ENCODE data around the gene P2RY12. TPM values are rescaled to one million over a fixed set of nuclear protein-coding genes. Genes with fewer than 3 reads are reported as not detected.

Gene P2RY12
- total RNA-seq, 1 experiment from 2014 or later: not detected

DNA sequence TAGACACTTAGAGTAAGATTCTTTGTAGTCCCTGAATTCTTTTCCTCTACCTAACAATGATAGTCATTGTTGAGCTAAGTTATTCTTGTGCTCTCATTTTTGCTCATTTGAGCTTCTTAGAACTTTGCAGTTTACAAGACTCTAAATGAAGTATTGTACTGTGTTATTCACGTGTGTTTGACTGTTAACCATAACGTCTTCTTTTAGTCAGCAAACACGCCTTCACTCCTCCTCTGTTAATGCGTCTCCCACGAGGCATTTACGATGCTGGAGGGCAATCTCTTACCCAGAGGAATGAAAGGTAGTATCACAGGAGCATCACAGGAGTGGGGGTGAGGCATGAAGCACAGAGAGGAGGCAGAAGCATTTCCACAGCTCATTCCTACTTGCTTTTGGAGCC is 91.4 kb downstream of the P2RY12 start:
- Histone ChIP-seq H3K27me3 (replicated peaks; ENCODE audit: control insufficient read depth, insufficient read depth, low read length) (no peaks in the 10 kb centered on the region), H3K36me3 (ENCODE audit: control insufficient read depth, insufficient read depth, low read length) (no peaks in the 10 kb centered on the region), H3K4me1 (peaks cover 5% of the 10 kb centered on the region; the same call in 1 of the 2 replicates), H3K9me3 (no peaks in the 10 kb centered on the region), H3K4me3 (ENCODE audit: low read depth, low read length) (no peak overlapping the region)
- H3K36me3 Mint-ChIP-seq (ENCODE audit: insufficient read depth, unreplicated experiment): no peaks in the 10 kb centered on the region
- no peak overlapping the region for H3K27ac Mint-ChIP-seq (ENCODE audit: unreplicated experiment)
- BruUV-seq (replicated peaks): no TSS peak
- ChIA-PET POLR2A (no interaction called here), CTCF (interaction anchor here (0.6 to 1.1 kb wide), 2 partner anchors 15 to 1542 kb away, joined by 3 to 7 read pairs; partner anchors contain the start of gene P2RY1)
- H3K27me3 Mint-ChIP-seq (ENCODE audit: insufficient read depth, unreplicated experiment): no peaks in the 10 kb centered on the region
- H3K4me1 Mint-ChIP-seq (ENCODE audit: low read depth, unreplicated experiment): no peaks in the 10 kb centered on the region
- DNase-seq: peak in 1 of 2 experiments; percentile 35
- intact Hi-C loops (cut with micrococcal nuclease; ENCODE audit: unreplicated experiment): loop anchor here (5.0 kb wide), 1 partner anchor 544 kb away; no protein-coding TSS in a partner anchor
- no peaks in the 10 kb centered on the region for H3K9me3 Mint-ChIP-seq (ENCODE audit: unreplicated experiment)
- no peak overlapping the region for H3K4me3 Mint-ChIP-seq (ENCODE audit: unreplicated experiment)
- TF ChIP-seq, protein P1, sequence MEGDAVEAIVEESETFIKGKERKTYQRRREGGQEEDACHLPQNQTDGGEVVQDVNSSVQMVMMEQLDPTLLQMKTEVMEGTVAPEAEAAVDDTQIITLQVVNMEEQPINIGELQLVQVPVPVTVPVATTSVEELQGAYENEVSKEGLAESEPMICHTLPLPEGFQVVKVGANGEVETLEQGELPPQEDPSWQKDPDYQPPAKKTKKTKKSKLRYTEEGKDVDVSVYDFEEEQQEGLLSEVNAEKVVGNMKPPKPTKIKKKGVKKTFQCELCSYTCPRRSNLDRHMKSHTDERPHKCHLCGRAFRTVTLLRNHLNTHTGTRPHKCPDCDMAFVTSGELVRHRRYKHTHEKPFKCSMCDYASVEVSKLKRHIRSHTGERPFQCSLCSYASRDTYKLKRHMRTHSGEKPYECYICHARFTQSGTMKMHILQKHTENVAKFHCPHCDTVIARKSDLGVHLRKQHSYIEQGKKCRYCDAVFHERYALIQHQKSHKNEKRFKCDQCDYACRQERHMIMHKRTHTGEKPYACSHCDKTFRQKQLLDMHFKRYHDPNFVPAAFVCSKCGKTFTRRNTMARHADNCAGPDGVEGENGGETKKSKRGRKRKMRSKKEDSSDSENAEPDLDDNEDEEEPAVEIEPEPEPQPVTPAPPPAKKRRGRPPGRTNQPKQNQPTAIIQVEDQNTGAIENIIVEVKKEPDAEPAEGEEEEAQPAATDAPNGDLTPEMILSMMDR (IDR thresholded peaks at IDR 0.05; ENCODE audit: insufficient read depth in 1 of 2, low read depth in 1 of 2, low read length in 1 of 2, severe bottlenecking in 1 of 2, unreplicated experiment in 1 of 2): no peak

DNA sequence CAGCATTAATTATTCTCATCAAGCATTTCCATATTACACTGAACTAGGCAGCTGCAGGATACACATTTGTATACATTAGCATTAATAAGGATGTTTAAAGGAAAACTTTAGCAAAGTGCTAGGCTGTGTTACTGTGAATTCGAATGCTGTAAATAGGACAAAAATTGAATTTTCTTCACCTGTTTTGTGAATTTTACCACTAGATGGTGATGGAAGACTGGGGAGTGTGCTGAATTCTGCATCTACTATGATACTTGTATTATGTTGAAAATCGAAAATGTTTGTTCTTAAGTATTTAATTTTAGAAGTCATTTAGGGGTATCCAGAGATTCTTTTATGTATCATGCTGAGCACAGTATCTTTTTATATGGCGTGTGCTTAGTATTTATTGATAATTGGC is 93.9 kb downstream of the P2RY12 start:
- no peaks in the 10 kb centered on the region for H3K36me3 ChIP-seq (ENCODE audit: control insufficient read depth, insufficient read depth, low read length)
- no peaks in the 10 kb centered on the region for H3K27me3 Mint-ChIP-seq (ENCODE audit: insufficient read depth, unreplicated experiment)
- H3K4me1 ChIP-seq: peaks cover 5% of the 10 kb centered on the region; the same call in 1 of the 2 replicates
- H3K4me3 Mint-ChIP-seq (ENCODE audit: unreplicated experiment): no peak overlapping the region
- H3K4me3 ChIP-seq (ENCODE audit: low read depth, low read length): no peak overlapping the region
- H3K27ac Mint-ChIP-seq (ENCODE audit: unreplicated experiment): no peak overlapping the region
- no peaks in the 10 kb centered on the region for H3K4me1 Mint-ChIP-seq (ENCODE audit: low read depth, unreplicated experiment)
- no peaks in the 10 kb centered on the region for H3K27me3 ChIP-seq (replicated peaks; ENCODE audit: control insufficient read depth, insufficient read depth, low read length)
- intact Hi-C loops (cut with micrococcal nuclease; ENCODE audit: unreplicated experiment): loop anchor here (1.0 to 5.0 kb wide), 4 partner anchors 15 to 628 kb away; no protein-coding TSS in a partner anchor
- TF ChIP-seq, protein P1 (IDR thresholded peaks at IDR 0.05; ENCODE audit: insufficient read depth in 1 of 2, low read depth in 1 of 2, low read length in 1 of 2, severe bottlenecking in 1 of 2, unreplicated experiment in 1 of 2): peak in 1 of 2 experiments; percentile 26
- no TSS peak for BruUV-seq (replicated peaks)
- ChIA-PET CTCF (no interaction called here), POLR2A (no interaction called here)
- H3K9me3 ChIP-seq: no peaks in the 10 kb centered on the region
- H3K36me3 Mint-ChIP-seq (ENCODE audit: insufficient read depth, unreplicated experiment): no peaks in the 10 kb centered on the region
- no peak for DNase-seq
- H3K9me3 Mint-ChIP-seq (ENCODE audit: unreplicated experiment): no peaks in the 10 kb centered on the region

DNA sequence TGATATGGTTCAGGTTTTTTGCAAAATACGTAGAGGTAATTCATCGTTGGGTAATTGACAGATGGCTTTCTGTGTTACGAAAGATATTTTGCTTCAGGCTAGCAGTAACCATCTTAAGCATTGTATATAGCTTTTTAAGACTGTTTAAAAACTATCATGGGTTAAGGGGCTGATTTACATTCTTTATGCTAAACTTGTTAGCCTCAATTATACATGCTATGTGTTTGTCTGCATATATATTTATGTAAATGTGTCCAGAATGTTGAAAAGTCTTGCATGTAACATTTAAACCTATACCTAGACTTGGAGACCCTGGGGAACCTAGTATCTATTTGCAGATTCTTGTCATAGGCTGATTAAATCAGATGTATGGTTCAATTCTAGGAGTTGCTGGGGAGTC is 95.1 kb downstream of the P2RY12 start:
- Histone ChIP-seq H3K9me3 (no peaks in the 10 kb centered on the region), H3K27me3 (replicated peaks; ENCODE audit: control insufficient read depth, insufficient read depth, low read length) (no peaks in the 10 kb centered on the region), H3K4me3 (ENCODE audit: low read depth, low read length) (no peak overlapping the region), H3K4me1 (peaks cover 5% of the 10 kb centered on the region; the same call in 1 of the 2 replicates), H3K36me3 (ENCODE audit: control insufficient read depth, insufficient read depth, low read length) (no peaks in the 10 kb centered on the region)
- CTCF ChIA-PET: no interaction called here
- TF ChIP-seq, protein P1 (IDR thresholded peaks at IDR 0.05; ENCODE audit: insufficient read depth in 1 of 2, low read depth in 1 of 2, low read length in 1 of 2, severe bottlenecking in 1 of 2, unreplicated experiment in 1 of 2): no peak
- no peak for DNase-seq
- Mint-ChIP-seq H3K36me3 (ENCODE audit: insufficient read depth, unreplicated experiment) (no peaks in the 10 kb centered on the region), H3K9me3 (ENCODE audit: unreplicated experiment) (no peaks in the 10 kb centered on the region), H3K27ac (ENCODE audit: unreplicated experiment) (no peak overlapping the region), H3K27me3 (ENCODE audit: insufficient read depth, unreplicated experiment) (no peaks in the 10 kb centered on the region), H3K4me1 (ENCODE audit: low read depth, unreplicated experiment) (no peaks in the 10 kb centered on the region), H3K4me3 (ENCODE audit: unreplicated experiment) (no peak overlapping the region)
- intact Hi-C loops (cut with micrococcal nuclease; ENCODE audit: unreplicated experiment): loop anchor here (10.0 kb wide), 1 partner anchor 285 kb away; no protein-coding TSS in a partner anchor
- POLR2A ChIA-PET: no interaction called here
- BruUV-seq (replicated peaks): no TSS peak

Other genes with a start within 250 kb of the P2RY12 start
- not detected in 2 replicates for gene GPR171, start 181.5 kb downstream of the P2RY12 start, total RNA-seq (2022)
- gene P2RY14, start 106.2 kb downstream of the P2RY12 start, total RNA-seq (2022): not detected in 2 replicates
- 0.18 and 0.28 TPM in 2 replicates for gene GPR87, start 67.9 kb downstream of the P2RY12 start, total RNA-seq (2022)
- not detected in 2 replicates for gene P2RY13, start 55.2 kb downstream of the P2RY12 start, total RNA-seq (2022)
- 2.6 TPM in 2 replicates for gene IGSF10, start 76.3 kb upstream of the P2RY12 start, total RNA-seq (2022)

All from Caco-2 (cell line).